H9 (cell line): ENCODE measurements around the gene PLCL1. TPM values are rescaled to one million over a fixed set of nuclear protein-coding genes. Genes with fewer than 3 reads are reported as not detected.

ENCODE experiments used
- DNase-seq: peaks from one replicate; pipeline ENCODE4 v3.0.0-alpha.2; 2017
- H2AFZ ChIP-seq: one replicate; pipeline ENCODE4 v1.6.1; 2013; ENCODE audit warnings: mild to moderate bottlenecking, low read length, control low read depth, moderate library complexity
- H2AK5ac ChIP-seq: 2 replicates; pipeline ENCODE4 v1.6.1; 2013; ENCODE audit warnings: low read length, control low read depth, mixed read lengths; ENCODE audit not compliant: insufficient read length
- H2BK120ac ChIP-seq: one replicate; pipeline ENCODE4 v1.6.1; 2013; ENCODE audit warnings: low read depth, mild to moderate bottlenecking, low read length, control low read depth, inconsistent platforms; ENCODE audit not compliant: poor library complexity, severe bottlenecking
- H2BK12ac ChIP-seq: 2 replicates; pipeline ENCODE4 v1.6.1; 2013; ENCODE audit warnings: low read length, control low read depth, mixed read lengths, low read depth; ENCODE audit not compliant: insufficient read length
- H2BK15ac ChIP-seq: 2 replicates; pipeline ENCODE4 v1.6.1; 2013; ENCODE audit warnings: low read depth, low read length, control low read depth
- H2BK20ac ChIP-seq: one replicate; pipeline ENCODE4 v1.6.1; 2013; ENCODE audit warnings: low read depth, mild to moderate bottlenecking, low read length, control low read depth, inconsistent platforms; ENCODE audit not compliant: poor library complexity, severe bottlenecking
- H2BK5ac ChIP-seq: 2 replicates; pipeline ENCODE4 v1.6.1; 2013; ENCODE audit warnings: low read length, control low read depth, mixed read lengths; ENCODE audit not compliant: insufficient read length
- H3K14ac ChIP-seq: 2 replicates; pipeline ENCODE4 v1.6.1; 2013; ENCODE audit warnings: low read length, control low read depth; ENCODE audit not compliant: insufficient read depth
- H3K18ac ChIP-seq: 2 replicates; pipeline ENCODE4 v1.6.1; 2013; ENCODE audit warnings: low read depth, mild to moderate bottlenecking, mixed read lengths, low read length, control low read depth; ENCODE audit not compliant: insufficient read length
- H3K23ac ChIP-seq: 2 replicates; pipeline ENCODE4 v1.6.1; 2013; ENCODE audit warnings: low read length, control low read depth, mixed read lengths, low read depth; ENCODE audit not compliant: insufficient read length
- H3K23me2 ChIP-seq: 2 replicates; pipeline ENCODE4 v1.6.1; 2013; ENCODE audit warnings: low read depth, mild to moderate bottlenecking, mixed read lengths, low read length, control low read depth; ENCODE audit not compliant: insufficient read length, poor library complexity, severe bottlenecking
- H3K27ac ChIP-seq: 2 replicates; pipeline ENCODE4 v1.5.1; 2013; ENCODE audit warnings: low read length, control low read depth, mixed read lengths, low read depth; ENCODE audit not compliant: insufficient read length
- H3K27me3 ChIP-seq: 2 replicates; pipeline ENCODE4 v1.6.1; 2013; ENCODE audit warnings: low read length, control low read depth, inconsistent platforms; ENCODE audit not compliant: insufficient read depth
- H3K4ac ChIP-seq: 2 replicates; pipeline ENCODE4 v1.6.1; 2013; ENCODE audit warnings: low read depth, mild to moderate bottlenecking, control low read depth, inconsistent platforms, low read length, moderate library complexity
- H3K4me1 ChIP-seq: 2 replicates; pipeline ENCODE4 v1.6.1; 2013; ENCODE audit warnings: low read length, control low read depth, inconsistent platforms; ENCODE audit not compliant: insufficient read depth
- H3K4me2 ChIP-seq: 2 replicates; pipeline ENCODE4 v1.6.1; 2013; ENCODE audit warnings: low read length, control low read depth, mixed read lengths; ENCODE audit not compliant: insufficient read length, insufficient read depth
- H3K56ac ChIP-seq: 2 replicates; pipeline ENCODE4 v1.6.1; 2013; ENCODE audit warnings: low read depth, mild to moderate bottlenecking, mixed read lengths, low read length, control low read depth; ENCODE audit not compliant: insufficient read length
- H3K79me1 ChIP-seq: 2 replicates; pipeline ENCODE4 v1.6.1; 2013; ENCODE audit warnings: low read depth, mild to moderate bottlenecking, moderate library complexity, low read length, control low read depth, inconsistent platforms; ENCODE audit not compliant: insufficient read depth, poor library complexity, severe bottlenecking
- H3K79me2 ChIP-seq: 2 replicates; pipeline ENCODE4 v1.6.1; 2013; ENCODE audit warnings: low read length, control low read depth, inconsistent platforms; ENCODE audit not compliant: insufficient read depth
- H3K9ac ChIP-seq: 2 replicates; pipeline ENCODE4 v1.6.1; 2013; ENCODE audit warnings: low read length, control low read depth, mixed read lengths; ENCODE audit not compliant: insufficient read length; ENCODE audit errors: extremely low read depth
- H3K9me3 ChIP-seq: one replicate; pipeline ENCODE4 v1.6.1; 2013; ENCODE audit warnings: low read depth, low read length, inconsistent platforms; ENCODE audit not compliant: control insufficient read depth
- H3T11ph ChIP-seq: one replicate; pipeline ENCODE4 v1.6.1; 2013; ENCODE audit warnings: mild to moderate bottlenecking, low read length, control low read depth, inconsistent platforms
- H4K20me1 ChIP-seq: one replicate; pipeline ENCODE4 v1.6.1; 2013; ENCODE audit not compliant: control insufficient read depth, insufficient read length, insufficient read depth
- H4K5ac ChIP-seq: 2 replicates; pipeline ENCODE4 v1.6.1; 2013; ENCODE audit warnings: low read depth, mild to moderate bottlenecking, mixed read lengths, low read length, control low read depth; ENCODE audit not compliant: insufficient read length
- H4K8ac ChIP-seq: replicated peaks from 2 replicates; pipeline ENCODE4 v1.6.1; 2013; ENCODE audit warnings: low read length, control low read depth, mixed read lengths, low read depth; ENCODE audit not compliant: insufficient read length
- H4K91ac ChIP-seq: 2 replicates; pipeline ENCODE4 v1.6.1; 2013; ENCODE audit warnings: low read depth, mild to moderate bottlenecking, moderate library complexity, mixed read lengths, low read length, control low read depth; ENCODE audit not compliant: insufficient read length
- H3K27ac Mint-ChIP-seq, 3 experiments: 2 replicates in 2 of 3; 3 replicates in 1 of 3; pipeline ENCODE4 v1.8.0; 2020 to 2021; ENCODE audit warnings: mixed read lengths in 3 of 3, mild to moderate bottlenecking in 1 of 3, moderate library complexity in 1 of 3
- H3K27me3 Mint-ChIP-seq: 2 replicates; pipeline ENCODE4 v1.8.0; 2021; ENCODE audit warnings: low read depth, mild to moderate bottlenecking, moderate library complexity, mixed read lengths
- H3K36me3 Mint-ChIP-seq, 3 experiments: 2 replicates in 2 of 3; 3 replicates in 1 of 3; pipeline ENCODE4 v1.8.0; 2020 to 2021; ENCODE audit warnings: low read depth in 3 of 3, mixed read lengths in 3 of 3; ENCODE audit not compliant: insufficient read depth in 1 of 3
- H3K4me1 Mint-ChIP-seq, 2 experiments: 2 replicates each; pipeline ENCODE4 v1.8.0; 2020; ENCODE audit warnings: mixed read lengths in 2 of 2
- H3K4me3 Mint-ChIP-seq, 2 experiments: 2 replicates in 1 of 2; 3 replicates in 1 of 2; pipeline ENCODE4 v1.8.0; 2020 to 2021; ENCODE audit warnings: mild to moderate bottlenecking in 2 of 2, mixed read lengths in 2 of 2, moderate library complexity in 1 of 2
- H3K9me3 Mint-ChIP-seq, 2 experiments: 2 replicates in 1 of 2; 3 replicates in 1 of 2; pipeline ENCODE4 v1.8.0; 2020; ENCODE audit warnings: mild to moderate bottlenecking in 2 of 2, mixed read lengths in 2 of 2, moderate library complexity in 1 of 2
- WGBS: extraction: QIAGEN DNeasy Blood & Tissue Kit; methylation state at CpG from one replicate; pipeline ENCODE4 v1.1.7; 2013; ENCODE audit warnings: missing lambda C conversion rate, low lambda C conversion rate, mixed read lengths; ENCODE audit not compliant: insufficient read length; ENCODE audit errors: extremely low coverage; 5-methylcytosine and 5-hydroxymethylcytosine counted together
- total RNA-seq: library from RNA; stranded (reverse); gene quantifications from 2 replicates; pipeline ENCODE4 v1.2.1, GENCODE V29; 2021
- TF ChIP-seq, protein P1 (sequence below): fragments of 200-600 bp; sonication (generic); conservative IDR thresholded peaks from 3 replicates; pipeline ENCODE4 v1.8.0; 2021; ENCODE audit warnings: antibody characterized with exemption, mild to moderate bottlenecking

Gene PLCL1
- total RNA-seq, 1 experiment from 2014 or later, result 0.04 TPM

DNA sequence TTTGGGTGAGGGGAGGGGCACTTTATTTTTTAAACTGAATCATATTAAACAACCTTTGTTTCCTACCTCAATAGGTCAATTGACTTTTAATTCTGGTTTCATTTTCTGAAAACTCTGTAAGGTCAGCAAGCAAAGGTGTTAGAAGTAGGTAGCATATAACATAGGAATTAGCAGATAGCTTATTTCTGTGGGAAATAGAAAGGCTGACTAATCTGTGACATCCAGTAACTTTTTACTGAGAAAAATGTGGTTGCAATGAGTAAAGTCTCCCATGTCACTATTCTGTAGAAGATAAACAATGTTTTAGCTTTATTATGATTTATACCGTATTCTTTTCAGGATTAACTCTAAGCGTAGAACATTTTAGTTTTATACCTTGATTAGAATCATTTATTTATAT, 240.4 kb downstream of the PLCL1 start:
- Histone ChIP-seq H3K23me2 (no peaks in the 10 kb centered on the region), H3K27me3 (no peaks in the 10 kb centered on the region), H3K18ac (no peak overlapping the region), H2AK5ac (no peak overlapping the region), H2BK12ac (no peak overlapping the region), H2AFZ (no peak overlapping the region), H3K9ac (no peak overlapping the region), H2BK15ac (no peak overlapping the region), H4K20me1 (no peaks in the 10 kb centered on the region), H3K14ac (no peak overlapping the region), H3K4me2 (no peak overlapping the region), H3K27ac (no peak overlapping the region), H3T11ph (no peak overlapping the region), H4K5ac (no peak overlapping the region), H4K8ac (no peak overlapping the region), H2BK20ac (no peak overlapping the region), H3K79me1 (no peaks in the 10 kb centered on the region), H3K4ac (no peak overlapping the region), H3K4me1 (no peaks in the 10 kb centered on the region), H3K23ac (no peak overlapping the region), H3K9me3 (no peaks in the 10 kb centered on the region), H4K91ac (no peak overlapping the region), H2BK5ac (no peak overlapping the region), H3K79me2 (no peaks in the 10 kb centered on the region), H3K56ac (no peak overlapping the region), H2BK120ac (no peak overlapping the region)
- Mint-ChIP-seq H3K4me3 (no peak overlapping the region), H3K4me1 (peaks cover 15% of the 10 kb centered on the region in 2 experiments), H3K36me3 (no peaks in the 10 kb centered on the region), H3K27ac (no peak overlapping the region), H3K9me3 (no peaks in the 10 kb centered on the region), H3K27me3 (no peaks in the 10 kb centered on the region)
- no CpG with 5 or more reads among the region's 2 CpGs for WGBS
- DNase-seq, result no peak
- TF ChIP-seq, protein P1, sequence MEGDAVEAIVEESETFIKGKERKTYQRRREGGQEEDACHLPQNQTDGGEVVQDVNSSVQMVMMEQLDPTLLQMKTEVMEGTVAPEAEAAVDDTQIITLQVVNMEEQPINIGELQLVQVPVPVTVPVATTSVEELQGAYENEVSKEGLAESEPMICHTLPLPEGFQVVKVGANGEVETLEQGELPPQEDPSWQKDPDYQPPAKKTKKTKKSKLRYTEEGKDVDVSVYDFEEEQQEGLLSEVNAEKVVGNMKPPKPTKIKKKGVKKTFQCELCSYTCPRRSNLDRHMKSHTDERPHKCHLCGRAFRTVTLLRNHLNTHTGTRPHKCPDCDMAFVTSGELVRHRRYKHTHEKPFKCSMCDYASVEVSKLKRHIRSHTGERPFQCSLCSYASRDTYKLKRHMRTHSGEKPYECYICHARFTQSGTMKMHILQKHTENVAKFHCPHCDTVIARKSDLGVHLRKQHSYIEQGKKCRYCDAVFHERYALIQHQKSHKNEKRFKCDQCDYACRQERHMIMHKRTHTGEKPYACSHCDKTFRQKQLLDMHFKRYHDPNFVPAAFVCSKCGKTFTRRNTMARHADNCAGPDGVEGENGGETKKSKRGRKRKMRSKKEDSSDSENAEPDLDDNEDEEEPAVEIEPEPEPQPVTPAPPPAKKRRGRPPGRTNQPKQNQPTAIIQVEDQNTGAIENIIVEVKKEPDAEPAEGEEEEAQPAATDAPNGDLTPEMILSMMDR, result no peak
